NCI-H82 treated with DMSO at 0.1 percent for 48 hours (cell line): ENCODE data around the gene JAML.

Source experiments
- DNase-seq: peaks from one replicate; lab custom pipeline; 2025; ENCODE audit not compliant: unreplicated experiment; lab: John Stamatoyannopoulos, UW

Gene JAML

GRCh38 chr11:118169300-118170140 is 55.3 kb downstream of the JAML start:
- no peak for DNase-seq

DNA sequence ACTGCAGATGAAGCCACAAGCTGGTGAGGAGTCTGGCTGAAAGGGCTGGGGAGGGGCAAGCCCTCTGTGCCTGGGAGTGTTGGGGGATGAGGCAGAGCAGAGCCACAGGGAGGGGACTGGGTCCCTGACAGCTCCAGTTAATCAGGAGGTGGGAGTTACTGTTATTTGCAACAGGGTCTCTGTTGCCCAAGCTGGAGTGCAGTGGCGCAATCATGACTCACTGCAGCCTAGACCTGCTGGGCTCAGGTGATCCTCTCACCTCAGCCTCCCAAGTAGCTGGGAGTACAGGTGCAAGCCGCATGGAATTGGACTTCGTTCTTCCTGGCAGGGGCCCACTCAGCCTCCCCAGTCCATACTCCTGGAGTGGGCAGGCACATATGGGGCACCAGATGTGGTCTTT is 56.1 kb downstream of the JAML start:
- no peak for DNase-seq

- no peak for DNase-seq
Observed at GRCh38 chr11:118168316-118168715, 56.5 kb downstream of the JAML start.

GRCh38 chr11:118167906-118168305 is 56.9 kb downstream of the JAML start:
- DNase-seq = no peak

DNA sequence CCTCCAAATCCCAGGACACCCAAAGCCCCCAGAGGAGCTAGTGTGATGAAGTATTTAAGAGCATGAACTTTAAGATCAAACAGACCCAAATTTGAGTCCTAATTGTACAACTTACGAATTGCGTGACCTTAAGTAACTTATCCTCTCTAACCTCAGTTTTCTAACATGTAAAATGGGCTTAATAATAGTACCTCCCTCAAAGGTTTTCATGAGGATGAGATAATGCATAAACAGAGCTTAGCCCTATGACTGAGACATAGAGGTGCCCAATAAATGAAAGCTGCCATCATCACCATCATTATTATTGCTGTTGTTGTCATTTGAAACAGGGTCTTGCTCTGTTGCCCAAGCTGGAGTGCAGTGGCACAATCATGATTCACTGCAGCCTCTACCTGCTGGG is 57.6 kb downstream of the JAML start:
- DNase-seq = no peak

- DNase-seq = no peak
Observed at GRCh38 chr11:118166641-118167040, 58.2 kb downstream of the JAML start.

- DNase-seq = no peak
Observed at GRCh38 chr11:118164885-118165284, 59.9 kb downstream of the JAML start.

DNA sequence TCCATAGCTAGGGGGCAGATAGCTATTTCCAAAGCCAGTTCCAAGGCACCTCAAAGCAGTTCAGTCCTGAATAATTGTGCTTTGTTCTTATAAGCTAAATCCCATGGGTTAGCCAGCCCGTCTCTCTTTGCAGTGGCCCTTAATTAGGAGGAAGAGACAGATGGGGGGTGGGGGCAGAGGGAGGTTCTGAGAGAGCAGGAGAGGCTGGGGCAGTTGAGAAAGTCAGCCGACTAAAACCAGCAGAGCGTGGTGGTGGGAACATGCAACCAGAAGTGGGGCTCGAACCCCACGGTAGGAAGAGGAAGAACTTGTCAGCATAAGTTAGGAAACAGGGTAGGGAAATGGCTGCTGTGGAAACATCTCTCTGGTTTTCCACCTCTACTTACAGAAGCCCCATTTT is 61.3 kb downstream of the JAML start:
- DNase-seq = no peak

GRCh38 chr11:118162846-118163245 is 62.0 kb downstream of the JAML start:
- DNase-seq = no peak

GRCh38 chr11:118161786-118162185 is 63.0 kb downstream of the JAML start:
- DNase-seq = no peak

GRCh38 chr11:118157186-118157895 is 67.5 kb downstream of the JAML start:
- DNase-seq = no peak

DNA sequence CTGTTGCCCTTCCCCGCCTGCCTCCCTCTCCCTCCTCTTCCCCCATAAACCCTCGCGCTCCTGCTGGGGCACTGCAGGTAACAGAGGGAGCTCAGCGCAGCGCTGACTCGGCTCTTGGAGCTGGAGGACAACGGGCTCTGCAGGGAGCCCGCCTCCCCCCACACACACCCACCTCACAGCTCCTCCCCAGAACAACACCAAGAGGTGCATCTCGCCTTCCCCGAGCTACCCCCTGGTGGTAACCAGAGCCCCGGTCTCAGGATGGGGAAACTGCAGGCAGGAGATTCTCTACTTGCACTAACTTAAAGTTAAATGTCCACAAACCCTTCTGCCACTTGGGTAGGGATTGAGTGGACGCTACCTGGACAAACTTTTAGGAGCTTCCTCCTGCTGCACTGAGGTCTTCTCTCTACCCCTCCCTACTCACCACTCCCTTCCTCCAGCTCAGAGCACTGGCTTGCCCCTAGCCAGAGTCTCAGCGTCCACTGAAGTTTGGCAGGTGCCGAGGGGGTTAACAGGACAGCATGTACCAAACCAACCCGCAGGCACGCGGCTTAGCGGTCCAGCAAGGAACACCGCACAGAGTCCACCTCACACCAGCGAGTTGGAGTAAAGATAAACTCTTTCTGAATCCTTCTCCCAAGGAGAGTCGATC is 68.2 kb downstream of the JAML start:
- DNase-seq = no peak

DNA sequence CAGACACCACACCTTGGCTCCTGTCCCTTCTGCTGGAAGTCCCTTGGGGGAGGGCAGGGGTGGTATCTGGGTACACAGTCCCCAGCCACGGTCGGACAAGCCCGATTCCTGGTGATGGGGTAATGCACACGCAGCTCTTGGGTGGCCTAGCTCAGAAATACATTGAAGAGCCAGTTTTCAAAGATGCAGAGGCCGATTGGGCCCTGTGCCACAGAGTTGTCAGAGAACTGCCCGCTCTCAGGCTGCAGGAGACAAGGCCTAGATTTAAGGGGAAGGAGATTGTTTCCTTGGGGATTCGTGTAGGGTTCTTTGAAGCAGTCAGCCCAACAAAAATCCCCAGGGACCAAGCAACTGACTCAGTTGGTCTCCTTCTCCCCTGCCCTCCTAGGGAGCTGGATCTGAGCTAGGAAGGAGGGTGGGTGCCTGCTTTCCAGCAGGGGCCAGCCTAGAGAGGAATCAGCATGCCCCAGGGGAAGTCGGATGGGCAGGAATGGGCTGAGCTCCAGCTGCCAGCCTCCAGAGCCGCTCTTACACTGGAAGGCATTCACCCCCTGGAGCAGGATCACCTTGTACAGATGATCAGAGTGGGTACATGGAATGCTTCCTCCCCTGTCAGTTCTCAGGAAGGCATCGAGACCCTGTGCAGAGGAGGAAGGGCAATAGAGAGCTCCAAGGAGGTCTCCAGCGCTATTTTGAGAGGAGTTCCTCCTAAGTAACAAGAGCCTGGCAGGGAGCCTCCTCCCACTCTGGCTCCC is 68.9 kb downstream of the JAML start:
- no peak for DNase-seq

DNA sequence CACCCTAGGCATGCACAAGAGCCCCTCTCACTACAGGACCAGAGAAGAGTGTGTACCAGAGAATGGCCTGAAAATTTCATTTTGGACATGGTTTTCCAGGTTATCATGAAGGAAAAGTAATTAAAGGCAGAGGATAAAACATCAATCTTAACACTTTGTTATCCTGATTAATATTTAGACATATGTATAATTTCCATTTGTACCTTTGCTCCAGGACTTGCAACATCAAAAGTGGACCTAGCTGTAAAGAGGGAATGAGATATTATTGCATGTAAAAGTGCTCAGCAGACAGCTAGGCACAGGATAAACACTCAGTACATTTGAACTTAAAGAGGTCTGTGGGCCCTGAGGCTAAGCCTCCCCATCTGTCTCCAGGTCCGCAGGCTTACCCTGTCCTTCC is 70.2 kb downstream of the JAML start:
- no peak for DNase-seq

- DNase-seq = no peak
Observed at GRCh38 chr11:118153976-118154375, 70.8 kb downstream of the JAML start.

DNA sequence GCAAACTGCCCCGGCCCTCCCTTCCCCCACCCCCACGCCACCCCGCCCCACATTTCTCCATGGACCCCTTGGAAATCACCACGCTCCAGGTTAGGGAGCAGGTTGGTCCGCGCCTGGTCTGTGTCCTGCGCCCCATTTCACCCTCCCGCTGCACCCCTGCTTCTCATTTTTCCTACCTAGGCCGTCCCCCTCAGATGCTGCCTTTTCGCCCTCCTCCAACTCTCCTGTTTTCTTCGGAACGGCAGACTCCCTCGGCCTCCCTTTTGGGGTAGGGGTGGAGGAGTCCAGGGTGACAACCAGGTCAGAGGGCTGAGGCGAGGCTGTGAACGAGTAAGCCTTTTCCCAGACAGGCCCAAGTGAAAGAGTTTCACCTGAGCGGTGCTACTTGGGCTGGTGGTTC is 71.3 kb downstream of the JAML start:
- no peak for DNase-seq

GRCh38 chr11:118152552-118153471 is 72.0 kb downstream of the JAML start, which contains the start of gene SCN4B:
Gene SCN4B, minus strand, starts transcription at chr11:118152823. Its CDS starts 150 bp downstream, at chr11:118152673.
- DNase-seq = peak; percentile 34

DNA sequence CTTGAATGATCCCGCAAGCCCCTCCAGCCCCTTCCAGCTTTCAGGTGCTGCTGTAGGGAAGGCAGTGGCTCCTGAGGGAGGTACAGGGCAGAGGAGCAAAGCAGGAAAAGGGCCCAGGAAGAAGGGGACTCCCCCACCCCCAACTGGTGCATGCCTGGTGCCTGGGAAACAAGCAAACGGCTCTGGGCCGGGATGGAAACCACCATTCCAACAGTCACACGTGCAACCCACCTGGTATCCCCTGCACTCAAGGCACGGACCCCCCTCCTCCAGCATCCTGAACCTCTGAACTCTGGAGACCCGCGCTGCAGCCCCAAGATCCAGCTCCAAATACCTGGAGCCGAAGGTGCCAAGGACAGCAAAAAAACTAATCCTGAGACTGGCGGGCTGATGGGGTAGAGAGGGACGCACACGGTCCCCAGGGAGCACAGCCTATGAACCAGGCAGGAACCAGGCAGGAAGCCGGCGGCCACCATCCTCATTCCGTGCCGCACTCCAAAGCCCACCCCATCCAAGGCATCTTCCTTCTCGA is 72.7 kb downstream of the JAML start:
- peak; percentile 16 for DNase-seq

DNA sequence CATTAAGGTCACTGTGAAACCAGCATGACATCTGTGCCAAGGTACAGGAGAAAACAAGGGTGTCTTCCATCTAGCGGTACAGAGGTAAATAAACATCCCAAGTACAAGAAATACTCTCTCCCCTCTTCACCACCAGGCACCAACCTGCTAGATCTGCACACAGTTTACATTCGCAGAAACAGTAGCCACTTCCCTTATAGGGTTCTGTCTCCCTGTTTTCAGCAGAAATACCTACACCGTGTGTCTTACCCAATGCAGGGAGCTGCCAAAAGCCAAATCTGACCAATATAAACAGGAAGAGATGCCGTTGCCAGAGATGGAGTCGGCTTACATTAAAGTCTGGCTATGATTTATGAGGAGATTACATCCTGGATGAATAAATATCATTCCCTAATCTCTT is 73.4 kb downstream of the JAML start:
- DNase-seq = no peak

DNA sequence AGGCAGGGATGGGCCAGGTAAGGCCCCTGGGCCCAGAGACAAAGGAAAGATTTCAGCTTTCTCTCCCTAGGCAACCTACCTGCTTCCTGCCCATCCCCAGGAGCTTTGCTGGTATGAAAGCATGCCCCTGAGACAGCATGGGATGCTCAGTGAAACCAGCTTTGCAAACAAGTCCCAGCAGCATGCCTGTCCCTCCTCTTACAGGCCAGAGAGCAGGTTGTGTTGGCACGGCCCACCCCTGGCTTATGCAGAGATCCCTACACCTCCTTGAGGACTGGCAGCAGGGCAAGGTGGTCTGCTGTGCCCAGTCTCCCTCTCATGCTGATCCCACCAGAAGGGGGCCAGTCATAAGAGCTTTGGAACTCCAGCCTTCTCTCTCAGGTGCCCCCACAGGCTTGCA is 75.3 kb downstream of the JAML start:
- no peak for DNase-seq
